ENCODE results near the gene SPRR2D. TPM values are rescaled to one million over a fixed set of nuclear protein-coding genes. Genes with fewer than 3 reads are reported as not detected.

The SPRR2D gene
- total RNA-seq, 1 donor = not detected

- no peaks in the 10 kb centered on the region for H3K27me3 ChIP-seq (ENCODE audit: insufficient read depth, low read length)
- no peak within 1 kb of the TSS for H2AFZ ChIP-seq (ENCODE audit: low read length)
- H3K36me3 ChIP-seq (ENCODE audit: insufficient read depth, low read length) = no peaks in the 10 kb centered on the region
- H3K79me2 ChIP-seq (ENCODE audit: insufficient read depth, low read length) = no peaks in the 10 kb centered on the region
- DNase-seq (ENCODE audit: insufficient read length, low spot score, missing footprints) = no peak
- no peak within 1 kb of the TSS for H3K27ac ChIP-seq (ENCODE audit: low read depth, low read length)
- no peaks in the 10 kb centered on the region for H4K20me1 ChIP-seq (ENCODE audit: insufficient read depth, low read length)
- H3K4me1 ChIP-seq (ENCODE audit: insufficient read depth, low read length) = no peaks in the 10 kb centered on the region
- TF ChIP-seq, protein P1, sequence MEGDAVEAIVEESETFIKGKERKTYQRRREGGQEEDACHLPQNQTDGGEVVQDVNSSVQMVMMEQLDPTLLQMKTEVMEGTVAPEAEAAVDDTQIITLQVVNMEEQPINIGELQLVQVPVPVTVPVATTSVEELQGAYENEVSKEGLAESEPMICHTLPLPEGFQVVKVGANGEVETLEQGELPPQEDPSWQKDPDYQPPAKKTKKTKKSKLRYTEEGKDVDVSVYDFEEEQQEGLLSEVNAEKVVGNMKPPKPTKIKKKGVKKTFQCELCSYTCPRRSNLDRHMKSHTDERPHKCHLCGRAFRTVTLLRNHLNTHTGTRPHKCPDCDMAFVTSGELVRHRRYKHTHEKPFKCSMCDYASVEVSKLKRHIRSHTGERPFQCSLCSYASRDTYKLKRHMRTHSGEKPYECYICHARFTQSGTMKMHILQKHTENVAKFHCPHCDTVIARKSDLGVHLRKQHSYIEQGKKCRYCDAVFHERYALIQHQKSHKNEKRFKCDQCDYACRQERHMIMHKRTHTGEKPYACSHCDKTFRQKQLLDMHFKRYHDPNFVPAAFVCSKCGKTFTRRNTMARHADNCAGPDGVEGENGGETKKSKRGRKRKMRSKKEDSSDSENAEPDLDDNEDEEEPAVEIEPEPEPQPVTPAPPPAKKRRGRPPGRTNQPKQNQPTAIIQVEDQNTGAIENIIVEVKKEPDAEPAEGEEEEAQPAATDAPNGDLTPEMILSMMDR (IDR thresholded peaks at IDR 0.05; ENCODE audit: extremely low read depth, low read depth, low read length) = no peak
- H3K9me3 ChIP-seq (ENCODE audit: low read depth, low read length) = no peaks in the 10 kb centered on the region
- H3K4me3 ChIP-seq (ENCODE audit: insufficient read depth, low read length) = no peak within 1 kb of the TSS
- no peak within 1 kb of the TSS for H3K4me2 ChIP-seq (ENCODE audit: insufficient read depth, low read length)
These were observed 30.6 kb upstream of the SPRR2D start, which contains the start of gene SPRR2B for GRCh38 chr1:153071511-153071910. Gene SPRR2B (minus strand): TSS chr1:153071611. CDS start chr1:153070839, 772 bp downstream.

GRCh38 chr1:153070243-153070642 is 29.3 kb upstream of the SPRR2D start:
- no peak for DNase-seq (ENCODE audit: insufficient read length, low spot score, missing footprints)
- H3K79me2 ChIP-seq (ENCODE audit: insufficient read depth, low read length) = no peaks in the 10 kb centered on the region
- no peak overlapping the region for H3K4me2 ChIP-seq (ENCODE audit: insufficient read depth, low read length)
- no peak overlapping the region for H3K4me3 ChIP-seq (ENCODE audit: insufficient read depth, low read length)
- TF ChIP-seq, protein P1 (IDR thresholded peaks at IDR 0.05; ENCODE audit: extremely low read depth, low read depth, low read length) = no peak
- no peaks in the 10 kb centered on the region for H3K4me1 ChIP-seq (ENCODE audit: insufficient read depth, low read length)
- no peak overlapping the region for H3K27ac ChIP-seq (ENCODE audit: low read depth, low read length)
- H3K9me3 ChIP-seq (ENCODE audit: low read depth, low read length) = no peaks in the 10 kb centered on the region
- no peaks in the 10 kb centered on the region for H4K20me1 ChIP-seq (ENCODE audit: insufficient read depth, low read length)
- H3K27me3 ChIP-seq (ENCODE audit: insufficient read depth, low read length) = no peaks in the 10 kb centered on the region
- no peak overlapping the region for H2AFZ ChIP-seq (ENCODE audit: low read length)
- no peaks in the 10 kb centered on the region for H3K36me3 ChIP-seq (ENCODE audit: insufficient read depth, low read length)

DNA sequence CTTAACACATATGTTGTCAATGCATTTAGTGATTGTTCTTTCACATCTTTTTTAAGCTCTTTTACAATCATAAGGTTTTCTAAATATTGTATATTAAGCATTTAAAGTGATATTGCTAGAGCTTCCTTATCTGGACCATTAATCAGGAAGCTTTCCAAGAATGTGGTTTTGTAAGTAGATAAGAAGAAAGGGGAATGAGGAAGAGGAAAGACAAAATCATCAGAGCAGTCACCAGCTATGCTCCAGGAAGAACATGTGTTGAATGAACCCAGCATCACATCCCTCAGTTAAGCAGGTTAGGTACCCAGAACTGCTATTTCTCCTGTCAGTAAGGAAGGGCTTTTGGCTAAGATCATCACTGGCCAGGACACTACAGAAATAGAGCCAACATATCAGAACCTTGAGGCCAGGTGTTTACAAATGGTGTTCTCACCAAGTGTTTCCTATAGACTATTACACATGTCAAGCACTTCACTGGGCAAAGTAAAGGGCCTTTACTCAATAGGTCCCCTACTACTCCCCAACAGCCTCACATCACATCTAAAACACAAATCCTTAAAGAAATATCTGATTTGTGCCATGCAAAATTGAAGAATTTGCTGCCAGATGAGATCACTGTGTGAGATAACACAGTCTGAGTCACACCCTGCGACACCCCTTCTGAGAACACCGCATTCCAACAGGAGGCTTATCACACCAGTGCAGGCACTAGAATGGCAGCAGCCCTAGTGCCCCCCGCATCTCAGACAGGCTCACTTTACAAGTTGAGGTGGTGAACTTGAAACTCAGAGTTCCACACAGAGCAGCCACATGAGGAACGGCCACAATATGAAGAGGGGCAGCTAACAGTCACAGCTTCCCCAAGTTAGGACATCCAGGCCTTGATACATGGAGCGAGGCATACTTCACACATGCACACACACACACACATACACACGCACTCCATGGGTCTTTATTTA is 18.2 kb upstream of the SPRR2D start:
- Histone ChIP-seq H3K79me2 (ENCODE audit: insufficient read depth, low read length) (no peaks in the 10 kb centered on the region), H2AFZ (ENCODE audit: low read length) (no peak overlapping the region), H3K27me3 (ENCODE audit: insufficient read depth, low read length) (no peaks in the 10 kb centered on the region), H3K4me1 (ENCODE audit: insufficient read depth, low read length) (no peaks in the 10 kb centered on the region), H3K4me2 (ENCODE audit: insufficient read depth, low read length) (no peak overlapping the region), H4K20me1 (ENCODE audit: insufficient read depth, low read length) (no peaks in the 10 kb centered on the region), H3K27ac (ENCODE audit: low read depth, low read length) (no peak overlapping the region), H3K9me3 (ENCODE audit: low read depth, low read length) (no peaks in the 10 kb centered on the region), H3K4me3 (ENCODE audit: insufficient read depth, low read length) (no peak overlapping the region), H3K36me3 (ENCODE audit: insufficient read depth, low read length) (no peaks in the 10 kb centered on the region)
- TF ChIP-seq, protein P1 (IDR thresholded peaks at IDR 0.05; ENCODE audit: extremely low read depth, low read depth, low read length) = no peak
- DNase-seq (ENCODE audit: insufficient read length, low spot score, missing footprints) = no peak

GRCh38 chr1:153058154-153058553 is 17.2 kb upstream of the SPRR2D start:
- no peaks in the 10 kb centered on the region for H4K20me1 ChIP-seq (ENCODE audit: insufficient read depth, low read length)
- H3K27me3 ChIP-seq (ENCODE audit: insufficient read depth, low read length) = no peaks in the 10 kb centered on the region
- no peaks in the 10 kb centered on the region for H3K9me3 ChIP-seq (ENCODE audit: low read depth, low read length)
- TF ChIP-seq, protein P1 (IDR thresholded peaks at IDR 0.05; ENCODE audit: extremely low read depth, low read depth, low read length) = no peak
- H2AFZ ChIP-seq (ENCODE audit: low read length) = no peak overlapping the region
- H3K4me3 ChIP-seq (ENCODE audit: insufficient read depth, low read length) = no peak overlapping the region
- no peak for DNase-seq (ENCODE audit: insufficient read length, low spot score, missing footprints)
- no peak overlapping the region for H3K4me2 ChIP-seq (ENCODE audit: insufficient read depth, low read length)
- no peaks in the 10 kb centered on the region for H3K4me1 ChIP-seq (ENCODE audit: insufficient read depth, low read length)
- no peak overlapping the region for H3K27ac ChIP-seq (ENCODE audit: low read depth, low read length)
- H3K79me2 ChIP-seq (ENCODE audit: insufficient read depth, low read length) = no peaks in the 10 kb centered on the region
- H3K36me3 ChIP-seq (ENCODE audit: insufficient read depth, low read length) = no peaks in the 10 kb centered on the region

Data from osteoblast (primary cell).